Choroid plexus epithelial cell (primary cell): ENCODE measurements around the gene KRT72.

Experiments
- DNase-seq: peaks from one replicate; pipeline ENCODE4 v3.0.0-alpha.2; 2010; ENCODE audit warnings: low read depth
- H3K4me3 ChIP-seq: 2 replicates; pipeline ENCODE4 v1.5.1; 2011; ENCODE audit warnings: low read depth, mild to moderate bottlenecking, control low read depth, low read length, moderate library complexity
- CTCF ChIP-seq: conservative IDR thresholded peaks from 2 replicates; pipeline ENCODE4 v1.5.1; 2011; ENCODE audit warnings: low read depth, mild to moderate bottlenecking, control low read depth, inconsistent platforms, low read length, moderate library complexity

Gene KRT72

DNA sequence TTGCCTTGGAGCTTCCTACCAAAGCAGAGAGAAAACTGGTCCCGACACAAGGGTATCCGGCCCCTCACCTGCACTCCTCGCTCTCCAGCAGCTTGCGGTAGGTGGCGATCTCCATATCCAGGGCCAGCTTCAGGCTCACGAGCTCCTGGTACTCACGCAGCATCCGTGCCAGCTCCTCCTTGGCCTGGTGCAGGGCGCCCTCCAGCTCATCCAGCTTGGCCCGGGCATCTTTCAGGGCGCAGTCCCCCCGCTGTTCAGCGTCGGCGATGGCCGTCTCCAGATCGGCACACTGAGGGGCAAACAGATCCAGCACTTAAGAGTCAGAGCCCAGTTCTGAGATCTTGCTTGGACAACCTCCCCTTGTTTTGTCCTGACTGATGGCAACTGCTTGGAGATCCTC is 13.7 kb downstream of the KRT72 start:
- H3K4me3 ChIP-seq: no peak overlapping the region
- DNase-seq: no peak
- no peak for TF ChIP-seq CTCF

DNA sequence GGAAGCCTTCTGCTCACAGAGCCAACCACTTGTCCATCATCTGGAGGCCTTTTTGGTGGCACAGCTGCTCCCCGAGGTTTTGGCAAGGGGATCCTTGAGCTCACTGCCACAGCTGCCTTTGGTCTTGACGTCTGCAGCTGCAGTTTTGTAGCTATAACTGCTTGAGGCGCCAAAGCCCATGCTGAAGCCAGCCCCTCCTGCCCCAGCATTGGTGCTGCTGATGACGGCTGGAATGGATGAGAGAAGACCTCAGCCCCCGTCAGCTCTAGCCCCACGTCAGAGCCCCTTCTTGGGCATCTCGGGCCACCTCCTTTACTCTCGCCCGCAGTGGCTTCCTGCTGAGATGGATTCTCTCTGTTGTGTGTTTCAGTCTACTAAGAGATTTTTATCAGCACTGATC is 15.3 kb downstream of the KRT72 start:
- DNase-seq: no peak
- no peak for TF ChIP-seq CTCF
- H3K4me3 ChIP-seq: no peak overlapping the region

DNA sequence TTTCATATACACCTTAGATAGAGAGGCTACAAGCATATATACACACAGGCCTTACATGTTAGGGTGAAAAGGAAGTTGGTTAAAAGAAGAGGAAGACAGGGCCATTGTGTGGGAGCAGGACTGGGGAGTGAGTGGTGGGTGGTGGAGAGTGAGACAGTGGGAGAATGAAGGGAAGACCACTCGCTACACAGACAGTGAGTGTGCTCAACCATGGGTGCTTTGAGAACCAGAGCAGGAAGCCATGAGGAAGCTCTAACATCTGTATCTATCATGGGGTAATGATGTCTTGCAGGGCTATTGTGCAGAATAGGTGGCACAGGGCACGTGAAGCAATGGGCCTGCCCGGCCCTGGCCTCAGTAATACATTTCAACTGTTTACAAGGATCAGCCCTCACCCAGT is 16.2 kb downstream of the KRT72 start:
- no peak overlapping the region for H3K4me3 ChIP-seq
- TF ChIP-seq CTCF: no peak
- DNase-seq: no peak

DNA sequence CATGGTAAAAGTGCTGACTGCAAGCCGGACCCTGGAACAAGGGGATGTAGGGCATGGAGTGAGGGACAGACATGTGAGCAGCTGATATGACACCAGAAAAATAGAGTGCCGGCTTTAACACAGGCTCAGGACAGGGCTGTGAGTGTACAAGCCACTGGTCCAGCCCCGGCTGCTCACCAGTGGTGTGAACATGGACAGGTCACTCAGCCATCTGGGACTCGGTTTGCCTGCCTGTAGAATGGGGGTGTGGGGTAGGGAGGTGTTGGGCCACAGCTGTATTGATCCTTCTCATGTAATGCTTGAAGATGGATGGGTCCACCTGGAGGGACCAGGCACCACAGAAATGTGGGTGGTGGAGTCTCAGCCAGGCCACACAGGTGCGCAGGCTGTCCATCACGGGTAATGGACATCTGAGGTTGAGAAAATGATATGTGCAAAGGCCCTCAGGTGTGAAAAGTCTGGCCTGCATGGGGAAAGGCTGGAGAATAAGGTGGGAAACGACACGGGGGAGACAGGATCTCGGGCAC is 17.0 kb downstream of the KRT72 start:
- H3K4me3 ChIP-seq: no peak overlapping the region
- no peak for TF ChIP-seq CTCF
- no peak for DNase-seq

DNA sequence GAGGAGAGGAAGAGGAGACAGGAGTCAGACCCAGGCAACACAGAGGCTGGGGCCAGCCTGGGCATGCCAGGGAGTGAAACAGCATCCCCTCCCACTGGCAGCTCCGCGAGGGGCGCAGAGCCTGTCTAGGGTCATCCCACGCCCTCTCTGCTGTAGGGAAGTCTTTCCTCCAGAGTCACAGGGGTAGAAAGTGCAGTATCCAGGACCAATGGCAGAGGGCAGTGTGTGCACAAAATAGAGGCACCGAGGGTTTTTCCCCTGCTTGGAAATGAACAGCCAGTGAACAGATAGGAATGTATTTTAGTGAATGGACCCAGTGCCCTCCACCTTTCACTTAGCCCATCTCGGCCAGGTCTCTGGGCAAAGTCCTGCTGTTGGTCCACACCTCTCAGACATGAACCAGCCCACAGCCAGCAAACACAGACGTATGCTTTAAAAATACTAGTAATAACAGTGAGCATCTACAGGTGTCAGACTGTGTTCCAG is 18.2 kb downstream of the KRT72 start:
- peak; percentile 92 for TF ChIP-seq CTCF
- peak; percentile 71 for DNase-seq
- no peak overlapping the region for H3K4me3 ChIP-seq

DNA sequence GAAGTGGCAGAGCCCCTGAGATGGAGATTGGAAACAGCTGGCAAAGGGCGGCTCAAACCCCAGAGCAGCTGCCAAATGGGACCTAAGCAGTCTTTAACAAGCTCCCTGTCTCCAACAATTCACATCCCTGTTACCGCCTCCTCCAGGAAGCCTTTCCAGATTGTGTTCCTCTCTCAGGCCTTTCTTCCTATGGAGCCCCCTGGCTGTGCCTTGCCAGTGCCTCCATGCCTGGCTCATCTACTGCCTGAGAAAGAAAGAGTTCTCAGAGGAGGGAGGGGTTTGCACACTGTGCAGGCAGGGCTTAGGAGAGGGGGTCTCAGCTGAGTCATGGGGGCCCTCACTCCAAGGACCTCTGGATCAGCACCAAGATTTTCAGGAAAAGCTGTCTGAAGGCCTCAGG is 18.8 kb downstream of the KRT72 start:
- no peak for DNase-seq
- TF ChIP-seq CTCF: no peak
- H3K4me3 ChIP-seq: no peak overlapping the region

DNA sequence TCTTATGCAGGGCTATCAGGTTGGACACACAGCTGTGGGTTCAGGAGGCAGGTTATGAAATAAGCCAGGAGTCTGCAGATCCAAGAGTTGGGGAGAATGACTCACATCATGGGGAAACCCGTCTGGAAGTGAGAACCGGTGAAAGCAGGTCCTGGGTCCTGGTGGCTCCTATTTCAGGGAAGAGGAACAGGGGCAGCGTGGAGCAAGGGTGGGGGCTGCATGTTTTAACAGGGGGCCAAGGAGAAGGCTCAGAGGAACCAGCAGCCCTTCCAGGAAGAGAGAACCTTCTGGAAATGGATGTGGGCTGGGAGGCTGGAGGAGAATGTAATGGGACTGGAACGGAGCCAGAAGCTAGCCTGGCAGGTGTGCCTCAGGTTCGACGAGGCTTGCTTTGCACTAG is 19.8 kb downstream of the KRT72 start:
- TF ChIP-seq CTCF: no peak
- no peak overlapping the region for H3K4me3 ChIP-seq
- peak; percentile 43 for DNase-seq
